HEK293 (cell line): ENCODE measurements around the gene SOAT2.

Experiments
- CTCF ChIA-PET: fragments of 350-600 bp; formaldehyde crosslinking; extraction: SDS; loops from one replicate; lab custom pipeline; 2021; ENCODE audit warnings: antibody characterized with exemption; lab: Yijun Ruan, JAX
- POLR2A ChIA-PET: fragments of 300-600 bp; formaldehyde crosslinking; extraction: SDS; loops from one replicate; lab custom pipeline; 2020; ENCODE audit warnings: antibody characterized with exemption, inconsistent platforms; lab: Yijun Ruan, JAX
- H3K27ac ChIP-seq: fragments of 200-500 bp; sonication (Bioruptor generic); 2 replicates; pipeline ENCODE4 v1.5.1; 2014; ENCODE audit warnings: low read depth, low read length, control low read depth, inconsistent platforms; ENCODE audit errors: extremely low read depth
- H3K36me3 ChIP-seq, 2 experiments: fragments of 200-500 bp in 1 of 2; sonication (Bioruptor generic) in 1 of 2; 1 replicate in 1 of 2; 2 replicates in 1 of 2; pipeline ENCODE4 v1.5.1; 2014 to 2017; ENCODE audit warnings: inconsistent platforms in 2 of 2, low read length in 2 of 2; ENCODE audit not compliant: control insufficient read depth in 2 of 2, insufficient read depth in 1 of 2
- H3K4me1 ChIP-seq: fragments of 200-500 bp; sonication (Bioruptor generic); 2 replicates; pipeline ENCODE4 v1.5.1; 2014; ENCODE audit warnings: mild to moderate bottlenecking, low read length, inconsistent platforms; ENCODE audit not compliant: control insufficient read depth, insufficient read depth
- H3K4me3 ChIP-seq: 2 replicates; pipeline ENCODE4 v1.5.1; 2011; ENCODE audit warnings: low read depth, mild to moderate bottlenecking, control low read depth, low read length, moderate library complexity
- H3K9me3 ChIP-seq: fragments of 200-500 bp; sonication (Bioruptor generic); 2 replicates; pipeline ENCODE4 v1.5.1; 2014; ENCODE audit warnings: low read depth, low read length, inconsistent platforms; ENCODE audit not compliant: control insufficient read depth, insufficient read depth
- GLIS1 ChIP-seq: fragments of 450-650 bp; formaldehyde crosslinking; IDR thresholded peaks from 2 replicates; pipeline ENCODE4 v1.5.1; 2016; ENCODE audit warnings: missing biosample characterization, missing genetic modification characterization
- KLF1 ChIP-seq: fragments of 450-650 bp; formaldehyde crosslinking; IDR thresholded peaks from 2 replicates; pipeline ENCODE4 v1.5.1; 2016; ENCODE audit warnings: missing biosample characterization, missing genetic modification characterization
- KLF7 ChIP-seq: fragments of 450-650 bp; formaldehyde crosslinking; IDR thresholded peaks from 2 replicates; pipeline ENCODE4 v1.5.1; 2016; ENCODE audit warnings: missing biosample characterization, missing genetic modification characterization, borderline replicate concordance
- PATZ1 ChIP-seq: fragments of 450-650 bp; formaldehyde crosslinking; IDR thresholded peaks from 2 replicates; pipeline ENCODE4 v1.5.1; 2016; ENCODE audit warnings: missing biosample characterization, missing genetic modification characterization
- SCRT2 ChIP-seq: fragments of 450-650 bp; formaldehyde crosslinking; IDR thresholded peaks from 2 replicates; pipeline ENCODE4 v1.5.1; 2016; ENCODE audit warnings: missing biosample characterization, missing genetic modification characterization
- SP7 ChIP-seq: fragments of 450-650 bp; formaldehyde crosslinking; IDR thresholded peaks from 2 replicates; pipeline ENCODE4 v1.5.1; 2016; ENCODE audit warnings: missing biosample characterization, missing genetic modification characterization
- ZBTB20 ChIP-seq: fragments of 450-650 bp; formaldehyde crosslinking; IDR thresholded peaks from 2 replicates; pipeline ENCODE4 v1.5.1; 2016; ENCODE audit warnings: missing biosample characterization, missing genetic modification characterization
- ZBTB7A ChIP-seq: fragments of 450-650 bp; formaldehyde crosslinking; IDR thresholded peaks from 2 replicates; pipeline ENCODE4 v1.5.1; 2016; ENCODE audit warnings: low read depth, missing biosample characterization, missing genetic modification characterization
- ZFP3 ChIP-seq: fragments of 450-650 bp; formaldehyde crosslinking; IDR thresholded peaks from 2 replicates; pipeline ENCODE4 v1.5.1; 2016; ENCODE audit warnings: low read depth, missing biosample characterization, missing genetic modification characterization
- ZNF112 ChIP-seq: fragments of 450-650 bp; formaldehyde crosslinking; IDR thresholded peaks from 2 replicates; pipeline ENCODE4 v1.5.0; 2017; ENCODE audit warnings: missing biosample characterization, missing genetic modification characterization
- ZNF155 ChIP-seq: fragments of 450-650 bp; formaldehyde crosslinking; IDR thresholded peaks from 2 replicates; pipeline ENCODE4 v1.5.1; 2016; ENCODE audit warnings: missing biosample characterization, missing genetic modification characterization
- ZNF184 ChIP-seq: fragments of 450-650 bp; IDR thresholded peaks from 2 replicates; pipeline ENCODE4 v1.5.1; 2018; ENCODE audit warnings: missing biosample characterization, mild to moderate bottlenecking, missing genetic modification characterization
- ZNF335 ChIP-seq: fragments of 450-650 bp; formaldehyde crosslinking; conservative IDR thresholded peaks from 2 replicates; pipeline ENCODE4 v1.5.1; 2016; ENCODE audit warnings: missing biosample characterization, missing genetic modification characterization
- ZNF366 ChIP-seq: fragments of 450-650 bp; formaldehyde crosslinking; conservative IDR thresholded peaks from 2 replicates; pipeline ENCODE4 v1.5.1; 2016; ENCODE audit warnings: missing biosample characterization, missing genetic modification characterization
- ZNF501 ChIP-seq: fragments of 450-650 bp; formaldehyde crosslinking; IDR thresholded peaks from 2 replicates; pipeline ENCODE4 v1.5.1; 2016; ENCODE audit warnings: missing biosample characterization, missing genetic modification characterization
- ZNF558 ChIP-seq: fragments of 450-650 bp; formaldehyde crosslinking; IDR thresholded peaks from 2 replicates; pipeline ENCODE4 v1.5.1; 2016; ENCODE audit warnings: missing biosample characterization, missing genetic modification characterization
- ZNF580 ChIP-seq: fragments of 450-650 bp; formaldehyde crosslinking; IDR thresholded peaks from 2 replicates; pipeline ENCODE4 v1.5.1; 2016; ENCODE audit warnings: missing biosample characterization, missing genetic modification characterization
- ZNF624 ChIP-seq: fragments of 450-650 bp; formaldehyde crosslinking; IDR thresholded peaks from 2 replicates; pipeline ENCODE4 v1.5.1; 2017; ENCODE audit warnings: missing biosample characterization, missing genetic modification characterization
- ZNF660 ChIP-seq: fragments of 450-650 bp; IDR thresholded peaks from 2 replicates; pipeline ENCODE4 v1.5.1; 2018; ENCODE audit warnings: missing biosample characterization, mild to moderate bottlenecking, missing genetic modification characterization
- ZNF76 ChIP-seq: fragments of 450-650 bp; formaldehyde crosslinking; IDR thresholded peaks from 2 replicates; pipeline ENCODE4; 2016; ENCODE audit warnings: low read depth, missing biosample characterization, missing genetic modification characterization, borderline replicate concordance
- ZSCAN30 ChIP-seq: fragments of 450-650 bp; IDR thresholded peaks from 2 replicates; pipeline ENCODE4 v1.5.1; 2018; ENCODE audit warnings: missing biosample characterization, mild to moderate bottlenecking, missing genetic modification characterization, moderate library complexity

Gene SOAT2

GRCh38 chr12:53079226-53080117, 23.8 kb upstream of the SOAT2 start, which contains the start of gene SPRYD3 (continued):
- TF ChIP-seq SP7 (tag by site-specific recombination) (peak; percentile 38; the same call in 1 of the 2 replicates), ZNF660 (tag by site-specific recombination) (peak; percentile 44; the same call in 1 of the 2 replicates), ZNF335 (peak; percentile 66), KLF1 (tag by site-specific recombination) (peak; percentile 75), KLF7 (tag by site-specific recombination) (peak; percentile 11; the same call in 1 of the 2 replicates), ZFP3 (tag by site-specific recombination) (no peak), ZNF366 (tag by site-specific recombination) (0 out of 2 replicates have a peak, but pooled peaks have one; percentile 18), SCRT2 (tag by site-specific recombination) (peak; percentile 23), ZNF501 (tag by site-specific recombination) (peak; percentile 69; the same call in 1 of the 2 replicates), PATZ1 (tag by site-specific recombination) (peak; percentile 80), ZNF76 (tag by site-specific recombination) (peak; percentile 40; the same call in 1 of the 2 replicates), ZNF558 (tag by site-specific recombination) (no peak), ZNF155 (tag by site-specific recombination) (no peak), GLIS1 (tag by site-specific recombination) (peak; percentile 28; the same call in 1 of the 2 replicates), ZBTB20 (tag by site-specific recombination) (peak; percentile 98), ZNF112 (tag by site-specific recombination) (no peak), ZNF624 (no peak), ZSCAN30 (0 out of 2 replicates have a peak, but pooled peaks have one; percentile 31), ZNF580 (tag by site-specific recombination) (0 out of 2 replicates have a peak, but pooled peaks have one; percentile 25)

- Histone ChIP-seq H3K27ac (no peak overlapping the region), H3K9me3 (no peaks in the 10 kb centered on the region), H3K36me3 (no peaks in the 10 kb centered on the region), H3K4me1 (peaks cover 2% of the 10 kb centered on the region; the same call in 1 of the 2 replicates), H3K4me3 (no peak overlapping the region)
- ChIA-PET CTCF (interaction anchor here (0.7 to 1.5 kb wide), 3 partner anchors 16 to 17 kb away, joined by 3 read pairs; no protein-coding TSS in a partner anchor), POLR2A (no interaction called here)
- TF ChIP-seq ZBTB7A (tag by site-specific recombination) = no peak
- TF ChIP-seq SP7 (tag by site-specific recombination) = peak; percentile 65
- peak; percentile 99 for TF ChIP-seq ZNF184 (tag by site-specific recombination)
Observed at GRCh38 chr12:53082637-53083175, 20.6 kb upstream of the SOAT2 start.
